HCT116 (cell line): ENCODE measurements around the gene BCR. TPM values are rescaled to one million over a fixed set of nuclear protein-coding genes. Genes with fewer than 3 reads are reported as not detected.

Experiments
- ATAC-seq: fragments of 200-7000 bp; cut with Tn5 transposase; 2 replicates; pipeline ENCODE4 v1.9.1; 2020; ENCODE audit warnings: mild to moderate bottlenecking, moderate library complexity
- BruUV-seq: library from RNA; stranded (reverse); fragments of 400-500 nt; replicated peaks from 2 replicates; lab custom pipeline; 2021; lab: Mats Ljungman, UMichigan
- CTCF ChIA-PET: fragments of 300-600 bp; sonication (Branson Sonifier 250); formaldehyde crosslinking; loops from one replicate; lab custom pipeline; 2021; ENCODE audit warnings: antibody characterized with exemption; lab: Charles Lee
- POLR2A ChIA-PET: fragments of 300-600, 350-600 bp; sonication (Branson Sonifier 250); formaldehyde crosslinking; loops from one replicate; lab custom pipeline; 2021; ENCODE audit warnings: antibody characterized with exemption; lab: Charles Lee
- RAD21 ChIA-PET, 2 experiments: fragments of 300-600 bp; sonication (Branson Sonifier 250); formaldehyde crosslinking; loops; one replicate each; lab custom pipeline; 2023; ENCODE audit warnings: low total read pairs in 2 of 2; ENCODE audit not compliant: uncharacterized antibody in 2 of 2, unreplicated experiment in 2 of 2, low non-redundant PET in 1 of 2; lab: Charles Lee
- DNase-seq: peaks from one replicate; pipeline ENCODE4 v3.0.0-alpha.2; 2010; ENCODE audit warnings: low read depth, low spot score
- H2AFZ ChIP-seq: fragments of 200-600 bp; shearing (Covaris generic), sonication (generic); 2 replicates; pipeline ENCODE4 v1.6.1; 2017; ENCODE audit warnings: low read depth, mixed run types, mixed read lengths, antibody characterized with exemption, low read length; ENCODE audit not compliant: poor library complexity, severe bottlenecking
- H3K27ac ChIP-seq: 2 replicates; pipeline ENCODE4 v1.5.1; 2012; ENCODE audit warnings: low read depth, low read length
- H3K27me3 ChIP-seq: fragments of 200-600 bp; sonication (generic); 2 replicates; pipeline ENCODE4 v1.6.1; 2016; ENCODE audit warnings: mixed run types, low read length, mixed read lengths; ENCODE audit not compliant: insufficient read depth
- H3K36me3 ChIP-seq, 2 experiments: fragments of 200-500 bp in 1 of 2; fragments of 200-600 bp in 1 of 2; sonication (Bioruptor generic) in 1 of 2; sonication (generic) in 1 of 2; 2 replicates each; pipeline versions ENCODE4 v1.5.1 to v1.6.1; 2014 to 2016; ENCODE audit warnings: low read length in 2 of 2, inconsistent platforms in 1 of 2, mixed read lengths in 1 of 2, mixed run types in 1 of 2; ENCODE audit not compliant: insufficient read depth in 2 of 2, control insufficient read depth in 1 of 2
- H3K4me1 ChIP-seq, 2 experiments: fragments of 200-600 bp in 1 of 2; sonication (generic) in 1 of 2; 2 replicates each; pipeline versions ENCODE4 v1.5.1 to v1.6.1; 2012 to 2017; ENCODE audit warnings: low read length in 2 of 2, inconsistent platforms in 1 of 2, mild to moderate bottlenecking in 1 of 2, mixed read lengths in 1 of 2, mixed run types in 1 of 2, moderate library complexity in 1 of 2; ENCODE audit not compliant: insufficient read depth in 2 of 2, control insufficient read depth in 1 of 2
- H3K4me2 ChIP-seq: fragments of 200-600 bp; sonication (generic); 2 replicates; pipeline ENCODE4 v1.6.1; 2017; ENCODE audit warnings: mixed run types, low read length, mixed read lengths
- H3K4me3 ChIP-seq, 2 experiments: fragments of 200-600 bp in 1 of 2; sonication (generic) in 1 of 2; replicated peaks in 1 of 2; 2 replicates each; pipeline ENCODE4 v1.5.1; 2011 to 2016; ENCODE audit warnings: low read length in 2 of 2, control low read depth in 1 of 2, low read depth in 1 of 2, mild to moderate bottlenecking in 1 of 2, mixed read lengths in 1 of 2, mixed run types in 1 of 2
- H3K79me2 ChIP-seq: fragments of 200-600 bp; sonication (generic); 2 replicates; pipeline ENCODE4 v1.6.1; 2017; ENCODE audit warnings: mild to moderate bottlenecking, mixed run types, low read length, moderate library complexity, mixed read lengths; ENCODE audit not compliant: insufficient read depth
- H3K9ac ChIP-seq: fragments of 200-600 bp; sonication (generic); 2 replicates; pipeline ENCODE4 v1.6.1; 2016; ENCODE audit warnings: low read length, mixed read lengths
- H3K9me2 ChIP-seq: fragments of 200-600 bp; sonication (generic), shearing (Covaris generic); 2 replicates; pipeline ENCODE4 v1.6.1; 2017; ENCODE audit warnings: mixed run types, mild to moderate bottlenecking, moderate library complexity; ENCODE audit not compliant: insufficient read depth
- H3K9me3 ChIP-seq, 2 experiments: fragments of 200-500 bp in 1 of 2; fragments of 200-600 bp in 1 of 2; sonication (Bioruptor generic) in 1 of 2; sonication (generic) in 1 of 2; 2 replicates each; pipeline ENCODE4 v1.6.1; 2014 to 2017; ENCODE audit warnings: low read length in 2 of 2, mixed read lengths in 2 of 2, inconsistent platforms in 1 of 2, low read depth in 1 of 2, mild to moderate bottlenecking in 1 of 2, mixed run types in 1 of 2, moderate library complexity in 1 of 2; ENCODE audit not compliant: control insufficient read depth in 1 of 2, insufficient read depth in 1 of 2
- H4K20me1 ChIP-seq: fragments of 200-600 bp; sonication (generic), shearing (Covaris generic); 2 replicates; pipeline ENCODE4 v1.6.1; 2017; ENCODE audit warnings: mixed run types, mild to moderate bottlenecking, moderate library complexity; ENCODE audit not compliant: insufficient read depth
- ELF1 ChIP-seq: IDR thresholded peaks from 2 replicates; pipeline ENCODE4 v1.6.1; 2012; ENCODE audit warnings: low read depth, borderline replicate concordance
- FOSL1 ChIP-seq: IDR thresholded peaks from 2 replicates; pipeline ENCODE4 v1.6.1; 2012; ENCODE audit warnings: low read depth
- JUND ChIP-seq: IDR thresholded peaks from 2 replicates; pipeline ENCODE4 v1.6.1; 2012
- POLR2AphosphoS5 ChIP-seq: IDR thresholded peaks from 2 replicates; pipeline ENCODE4 v1.6.1; 2011; ENCODE audit warnings: mild to moderate bottlenecking, low read depth, low read length, moderate library complexity
- TCF7L2 ChIP-seq: IDR thresholded peaks from 2 replicates; pipeline ENCODE4 v1.7.0; 2011; ENCODE audit warnings: borderline replicate concordance, inconsistent platforms; ENCODE audit not compliant: insufficient read depth, insufficient read length; ENCODE audit errors: extremely low read depth
- YY1 ChIP-seq: IDR thresholded peaks from 2 replicates; pipeline ENCODE4 v1.6.1; 2011; ENCODE audit warnings: low read length, low read depth, moderate library complexity, mild to moderate bottlenecking; ENCODE audit not compliant: insufficient replicate concordance; ENCODE audit errors: extremely low read depth
- ZNF274 ChIP-seq: fragments of 200-500 bp; sonication (Bioruptor generic); IDR thresholded peaks from 2 replicates; pipeline ENCODE4 v1.6.1; 2014; ENCODE audit warnings: mild to moderate bottlenecking, low read depth, low read length, inconsistent platforms
- intact Hi-C: fragments of 100-400 bp; cut with micrococcal nuclease; formaldehyde crosslinking; loops from 2 replicates; pipeline ENCODE4 v1.10.0; 2022
- total RNA-seq: library from RNA; stranded (reverse); gene quantifications from one replicate; pipeline ENCODE4 v1.2.1, GENCODE V29; 2021; ENCODE audit not compliant: unreplicated experiment
- TF ChIP-seq, protein P1 (sequence below): IDR thresholded peaks from 2 replicates; pipeline ENCODE4 v1.6.1; 2012
- TF ChIP-seq, protein P2 (sequence below): IDR thresholded peaks from 2 replicates; pipeline ENCODE4 v1.6.1; 2011; ENCODE audit warnings: mild to moderate bottlenecking, low read length, moderate library complexity; ENCODE audit not compliant: insufficient replicate concordance; ENCODE audit errors: extremely low read depth
- TF ChIP-seq, protein P3 (sequence below), 3 experiments: fragments of 200-600 bp in 1 of 3; sonication (generic) in 1 of 3; IDR thresholded peaks in 2 of 3; conservative IDR thresholded peaks in 1 of 3; 2 replicates each; pipeline ENCODE4 v1.5.1; 2012 to 2017; ENCODE audit warnings: low read depth in 2 of 3, low read length in 2 of 3, antibody characterized with exemption in 1 of 3, borderline replicate concordance in 1 of 3, control low read depth in 1 of 3, mild to moderate bottlenecking in 1 of 3, mixed read lengths in 1 of 3, mixed run types in 1 of 3, moderate library complexity in 1 of 3; ENCODE audit not compliant: insufficient read depth in 1 of 3
- TF ChIP-seq, protein P4 (sequence below): IDR thresholded peaks from 2 replicates; pipeline ENCODE4 v1.6.1; 2012

Gene BCR
- total RNA-seq, 1 experiment from 2014 or later, result 39.7 TPM

DNA sequence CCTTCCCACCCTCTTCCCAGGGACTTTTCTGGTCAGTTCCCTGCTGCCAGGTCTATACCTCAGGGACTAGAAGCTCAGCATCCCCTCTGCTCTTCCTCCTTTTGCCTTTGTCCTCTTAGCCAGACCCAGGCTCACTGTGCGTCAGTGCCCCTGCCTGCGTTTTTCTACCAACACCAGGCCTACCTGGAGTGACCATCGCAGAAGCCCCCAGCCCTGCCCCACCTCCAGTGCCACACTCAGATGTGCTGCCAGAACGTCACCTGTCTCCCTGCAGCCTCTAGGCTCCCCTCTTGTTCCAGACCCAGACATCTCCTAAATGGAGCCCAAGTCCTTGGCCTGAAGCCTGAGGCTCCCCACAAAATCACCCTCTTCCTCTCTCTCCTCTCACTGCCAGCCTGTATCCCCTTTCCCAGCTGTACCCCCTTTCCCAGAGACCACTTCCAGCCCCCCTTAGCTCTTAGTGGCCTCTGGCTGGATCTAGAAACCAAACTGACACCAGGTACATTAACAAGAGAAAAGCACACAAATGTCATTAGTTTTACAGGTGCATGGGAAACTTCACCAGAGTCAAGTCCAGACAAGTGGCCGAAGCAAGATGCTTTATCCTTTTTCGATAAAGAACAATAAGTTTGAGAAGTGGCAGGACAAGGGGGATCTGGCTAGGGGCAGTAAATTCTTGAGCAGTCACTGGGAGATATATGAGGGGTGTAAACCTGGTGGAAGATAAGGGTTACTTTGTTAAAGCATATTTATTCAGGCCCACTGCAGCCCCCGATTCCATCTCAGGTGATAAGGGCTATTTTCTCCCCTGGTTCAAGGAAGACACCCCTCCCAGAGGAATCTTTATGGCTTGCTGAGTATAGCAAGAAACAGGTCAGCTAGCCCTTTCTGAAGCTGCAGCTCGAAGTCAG lies 61.5 kb downstream of the BCR start:
- H3K4me3 ChIP-seq, result no peak overlapping the region
- DNase-seq (no peak), ATAC-seq (no peak)
- H3K27ac ChIP-seq, result no peak overlapping the region
- no peak overlapping the region for H3K4me2 ChIP-seq
- intact Hi-C loops, result no loop called here
- RAD21 ChIA-PET, result no interaction called here
- peaks cover 0 to 12% of the 10 kb centered on the region in 2 experiments; a peak in 1 of 4 replicates for H3K4me1 ChIP-seq
- no peaks in the 10 kb centered on the region for H3K36me3 ChIP-seq
- no peaks in the 10 kb centered on the region for H3K27me3 ChIP-seq
- H4K20me1 ChIP-seq, result peaks cover 4% of the 10 kb centered on the region; the same call in 1 of the 2 replicates
- no peak overlapping the region for H2AFZ ChIP-seq
- POLR2A ChIA-PET, result no interaction called here
- TF ChIP-seq FOSL1 (no peak), POLR2AphosphoS5 (no peak), ZNF274 (no peak), ELF1 (no peak), JUND (no peak), YY1 (no peak)
- no TSS peak for BruUV-seq
- CTCF ChIA-PET, result no interaction called here
- no peak overlapping the region for H3K9ac ChIP-seq
- peaks cover 0 to 3% of the 10 kb centered on the region in 2 experiments; a peak in 1 of 4 replicates for H3K9me3 ChIP-seq
- H3K9me2 ChIP-seq, result no peaks in the 10 kb centered on the region
- peaks cover 88% of the 10 kb centered on the region for H3K79me2 ChIP-seq

DNA sequence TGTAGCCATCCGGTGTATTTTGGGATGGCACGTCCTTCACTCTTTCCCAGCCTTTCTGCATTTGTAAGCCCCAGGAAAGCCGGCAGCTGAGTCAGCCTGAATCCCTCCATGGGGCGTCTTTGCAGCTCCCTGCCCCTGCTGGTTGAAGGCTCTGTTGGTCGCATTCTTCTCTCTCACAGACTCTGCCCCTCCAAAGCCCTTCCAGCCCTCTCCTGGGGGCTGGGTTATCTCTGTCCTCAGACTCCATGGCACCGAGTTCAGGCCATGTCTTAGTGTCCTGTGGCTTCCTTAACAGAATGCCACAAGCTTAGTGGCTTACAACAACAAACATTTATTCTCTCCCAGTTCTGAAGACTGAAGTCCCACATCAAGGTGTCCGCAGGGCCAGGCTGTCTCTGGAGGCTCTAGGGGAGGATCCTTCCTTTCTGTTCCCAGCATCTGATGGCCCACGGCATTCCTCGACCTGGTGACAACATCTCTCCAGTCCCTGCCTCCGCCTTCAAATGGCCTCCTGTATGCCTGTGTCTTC lies 62.2 kb downstream of the BCR start:
- H3K4me2 ChIP-seq, result no peak overlapping the region
- TF ChIP-seq, protein P1, sequence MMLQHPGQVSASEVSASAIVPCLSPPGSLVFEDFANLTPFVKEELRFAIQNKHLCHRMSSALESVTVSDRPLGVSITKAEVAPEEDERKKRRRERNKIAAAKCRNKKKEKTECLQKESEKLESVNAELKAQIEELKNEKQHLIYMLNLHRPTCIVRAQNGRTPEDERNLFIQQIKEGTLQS, result no peak
- TF ChIP-seq, protein P2, sequence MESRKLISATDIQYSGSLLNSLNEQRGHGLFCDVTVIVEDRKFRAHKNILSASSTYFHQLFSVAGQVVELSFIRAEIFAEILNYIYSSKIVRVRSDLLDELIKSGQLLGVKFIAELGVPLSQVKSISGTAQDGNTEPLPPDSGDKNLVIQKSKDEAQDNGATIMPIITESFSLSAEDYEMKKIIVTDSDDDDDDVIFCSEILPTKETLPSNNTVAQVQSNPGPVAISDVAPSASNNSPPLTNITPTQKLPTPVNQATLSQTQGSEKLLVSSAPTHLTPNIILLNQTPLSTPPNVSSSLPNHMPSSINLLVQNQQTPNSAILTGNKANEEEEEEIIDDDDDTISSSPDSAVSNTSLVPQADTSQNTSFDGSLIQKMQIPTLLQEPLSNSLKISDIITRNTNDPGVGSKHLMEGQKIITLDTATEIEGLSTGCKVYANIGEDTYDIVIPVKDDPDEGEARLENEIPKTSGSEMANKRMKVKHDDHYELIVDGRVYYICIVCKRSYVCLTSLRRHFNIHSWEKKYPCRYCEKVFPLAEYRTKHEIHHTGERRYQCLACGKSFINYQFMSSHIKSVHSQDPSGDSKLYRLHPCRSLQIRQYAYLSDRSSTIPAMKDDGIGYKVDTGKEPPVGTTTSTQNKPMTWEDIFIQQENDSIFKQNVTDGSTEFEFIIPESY, result no peak
- TF ChIP-seq TCF7L2 (no peak), ZNF274 (no peak)
- TF ChIP-seq, protein P3, sequence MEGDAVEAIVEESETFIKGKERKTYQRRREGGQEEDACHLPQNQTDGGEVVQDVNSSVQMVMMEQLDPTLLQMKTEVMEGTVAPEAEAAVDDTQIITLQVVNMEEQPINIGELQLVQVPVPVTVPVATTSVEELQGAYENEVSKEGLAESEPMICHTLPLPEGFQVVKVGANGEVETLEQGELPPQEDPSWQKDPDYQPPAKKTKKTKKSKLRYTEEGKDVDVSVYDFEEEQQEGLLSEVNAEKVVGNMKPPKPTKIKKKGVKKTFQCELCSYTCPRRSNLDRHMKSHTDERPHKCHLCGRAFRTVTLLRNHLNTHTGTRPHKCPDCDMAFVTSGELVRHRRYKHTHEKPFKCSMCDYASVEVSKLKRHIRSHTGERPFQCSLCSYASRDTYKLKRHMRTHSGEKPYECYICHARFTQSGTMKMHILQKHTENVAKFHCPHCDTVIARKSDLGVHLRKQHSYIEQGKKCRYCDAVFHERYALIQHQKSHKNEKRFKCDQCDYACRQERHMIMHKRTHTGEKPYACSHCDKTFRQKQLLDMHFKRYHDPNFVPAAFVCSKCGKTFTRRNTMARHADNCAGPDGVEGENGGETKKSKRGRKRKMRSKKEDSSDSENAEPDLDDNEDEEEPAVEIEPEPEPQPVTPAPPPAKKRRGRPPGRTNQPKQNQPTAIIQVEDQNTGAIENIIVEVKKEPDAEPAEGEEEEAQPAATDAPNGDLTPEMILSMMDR (IDR thresholded peaks at IDR 0.05 in 2 of 3, conservative IDR thresholded peaks at IDR 0.05 in 1 of 3; ENCODE audit: borderline replicate concordance in 1 of 3, insufficient read depth in 1 of 3, low read depth in 2 of 3, low read length in 2 of 3), result no peak
- TF ChIP-seq, protein P4, sequence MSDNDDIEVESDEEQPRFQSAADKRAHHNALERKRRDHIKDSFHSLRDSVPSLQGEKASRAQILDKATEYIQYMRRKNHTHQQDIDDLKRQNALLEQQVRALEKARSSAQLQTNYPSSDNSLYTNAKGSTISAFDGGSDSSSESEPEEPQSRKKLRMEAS, result no peak
- TF ChIP-seq, all 23 proteins: peak for 0
- Histone ChIP-seq H3K9me3 (peaks cover 0 to 3% of the 10 kb centered on the region in 2 experiments; a peak in 1 of 4 replicates), H3K4me1 (peaks cover 0 to 14% of the 10 kb centered on the region in 2 experiments; a peak in 1 of 4 replicates), H3K79me2 (peaks cover 88% of the 10 kb centered on the region), H3K4me3 (no peak overlapping the region), H4K20me1 (peaks cover 4% of the 10 kb centered on the region; the same call in 1 of the 2 replicates), H3K27me3 (no peaks in the 10 kb centered on the region), H2AFZ (no peak overlapping the region), H3K9ac (no peak overlapping the region), H3K9me2 (no peaks in the 10 kb centered on the region), H3K27ac (no peak overlapping the region), H3K36me3 (no peaks in the 10 kb centered on the region)
- ChIA-PET RAD21 (no interaction called here), POLR2A (no interaction called here), CTCF (no interaction called here)
- intact Hi-C loops, result no loop called here
- BruUV-seq, result no TSS peak
- DNase-seq (no peak), ATAC-seq (no peak)
